RCC 7860 (cell line): Measurements from ENCODE around the gene OR1M1.
"Not testable (repeated sequence)": the region's sequence is repeated elsewhere in the genome, so short reads cannot be mapped to it uniquely, and the experiment has no call there.

Source experiments
- DNase-seq: peaks from one replicate; pipeline ENCODE4 v3.0.0-alpha.2; 2015; ENCODE audit warnings: low spot score
- FAIRE-seq: peaks from 2 replicates; lab custom pipeline; 2012; peaks lifted over from hg19 to GRCh38; lab: Jason Lieb, UNC

OR1M1 gene, protein sequence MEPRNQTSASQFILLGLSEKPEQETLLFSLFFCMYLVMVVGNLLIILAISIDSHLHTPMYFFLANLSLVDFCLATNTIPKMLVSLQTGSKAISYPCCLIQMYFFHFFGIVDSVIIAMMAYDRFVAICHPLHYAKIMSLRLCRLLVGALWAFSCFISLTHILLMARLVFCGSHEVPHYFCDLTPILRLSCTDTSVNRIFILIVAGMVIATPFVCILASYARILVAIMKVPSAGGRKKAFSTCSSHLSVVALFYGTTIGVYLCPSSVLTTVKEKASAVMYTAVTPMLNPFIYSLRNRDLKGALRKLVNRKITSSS

DNA sequence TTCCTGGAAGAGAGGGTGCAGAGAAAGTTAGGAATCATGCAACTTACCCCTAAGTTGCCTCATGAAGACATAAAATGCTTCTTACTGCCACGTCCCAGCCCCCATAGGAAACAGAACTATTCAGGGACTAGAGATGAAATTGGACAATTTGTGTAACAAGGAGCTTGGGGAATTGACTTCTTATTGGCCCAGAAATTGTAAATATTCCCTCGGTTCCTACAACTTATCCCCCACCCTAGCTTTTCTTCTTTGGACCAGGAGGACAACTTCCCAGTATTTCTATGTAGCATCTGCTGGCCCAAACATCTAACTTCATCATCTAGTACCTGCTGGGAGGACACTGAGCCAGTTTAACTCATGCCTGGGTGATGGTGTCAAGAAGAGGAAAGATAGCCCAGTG is at the start of gene OR1M1:
TSS of gene OR1M1 (plus strand) at position 301 of the 400 bp plus-strand sequence. CDS start 6,184 bp downstream, outside the sequence.
- FAIRE-seq (no peak), DNase-seq (no peak)

DNA sequence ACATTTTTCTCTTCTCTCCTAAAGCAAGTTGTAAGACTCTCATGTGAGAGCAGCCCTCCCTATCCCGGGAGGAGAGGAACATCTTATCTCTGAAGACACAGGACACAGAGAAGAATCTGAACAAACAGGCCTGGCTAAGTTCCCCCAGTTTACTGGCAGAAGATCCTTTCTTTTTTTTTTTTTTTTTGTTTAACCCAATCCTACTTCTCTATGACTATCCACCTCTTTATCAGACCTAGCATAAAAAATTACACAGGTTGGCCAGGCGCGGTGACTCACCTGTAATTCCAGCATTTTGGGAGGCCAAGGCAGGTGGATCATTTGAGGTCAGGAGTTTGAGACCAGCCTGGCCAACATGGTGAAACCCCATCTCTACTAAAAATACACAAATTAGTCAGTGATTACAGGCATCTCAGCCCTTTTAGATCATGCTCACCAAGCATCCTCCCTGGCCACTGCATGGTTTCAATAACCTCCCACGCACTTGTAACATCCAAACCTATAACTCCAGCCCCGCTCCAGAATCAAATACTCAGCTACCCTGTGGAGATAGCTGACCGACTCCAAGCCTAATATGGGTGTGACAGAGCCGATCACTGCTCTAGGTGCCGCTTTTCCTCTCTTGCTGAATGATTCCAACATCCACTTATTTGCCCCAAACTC is 49.3 kb upstream of the OR1M1 start:
- FAIRE-seq: no peak
- DNase-seq: no peak

DNA sequence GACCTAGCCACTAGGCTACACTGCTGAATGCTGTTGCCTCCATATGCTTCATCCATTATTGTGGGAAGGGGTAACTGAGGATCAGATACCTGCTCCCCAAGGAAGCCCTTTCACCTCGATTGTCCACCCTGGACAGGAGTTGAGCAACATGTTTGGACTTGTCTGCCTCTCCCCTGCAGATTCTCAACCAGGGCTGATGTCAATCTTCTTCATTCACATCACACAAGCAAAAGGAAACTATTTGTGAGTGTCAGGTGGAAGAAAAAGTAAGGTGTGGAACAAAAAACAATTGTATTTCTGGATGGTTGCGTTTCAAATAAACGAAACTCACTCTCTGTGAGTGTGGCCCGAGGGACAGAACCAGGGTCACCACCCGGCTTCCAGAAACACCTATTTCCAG is 47.1 kb upstream of the OR1M1 start:
- DNase-seq: no peak
- no peak for FAIRE-seq

DNA sequence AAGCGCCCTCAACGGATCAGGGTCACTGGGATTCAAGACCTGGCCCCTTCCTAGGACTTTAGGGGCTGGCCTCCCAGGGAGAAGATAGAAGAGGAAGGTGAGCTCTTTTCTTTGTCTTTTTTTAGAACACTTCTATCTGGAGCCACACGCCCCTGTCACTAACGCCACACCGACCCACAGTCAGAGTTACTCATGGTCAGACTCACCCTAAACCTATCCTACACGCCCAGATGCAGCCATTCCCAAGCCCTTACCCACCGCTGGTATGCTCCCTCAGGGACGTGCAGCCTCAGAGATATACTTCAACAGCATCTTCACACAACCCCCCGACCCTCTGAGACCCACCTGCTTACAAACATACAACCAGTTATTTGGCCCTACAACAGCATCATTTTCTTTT is 46.7 kb upstream of the OR1M1 start:
- no peak for DNase-seq
- no peak for FAIRE-seq

DNA sequence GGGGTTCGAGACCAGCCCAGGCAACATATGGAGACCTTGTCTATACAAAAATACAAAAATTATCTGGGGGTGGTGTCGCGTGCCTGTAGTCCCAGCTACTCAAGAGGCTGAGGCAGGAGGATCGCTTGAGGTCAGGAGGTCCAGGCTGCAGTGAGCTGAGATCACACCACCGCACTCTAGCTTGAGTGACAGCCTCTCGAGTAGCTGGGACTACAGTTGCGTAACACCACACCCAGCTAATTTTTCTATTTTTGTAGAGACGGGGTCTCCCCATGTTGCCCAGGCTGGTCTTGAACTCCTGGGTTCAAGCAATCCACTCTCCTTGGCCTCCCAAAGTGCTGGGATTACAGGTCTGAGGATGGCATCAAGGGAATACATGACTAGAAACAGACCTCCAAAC is 45.8 kb upstream of the OR1M1 start:
- FAIRE-seq (no peak), DNase-seq (no peak)

DNA sequence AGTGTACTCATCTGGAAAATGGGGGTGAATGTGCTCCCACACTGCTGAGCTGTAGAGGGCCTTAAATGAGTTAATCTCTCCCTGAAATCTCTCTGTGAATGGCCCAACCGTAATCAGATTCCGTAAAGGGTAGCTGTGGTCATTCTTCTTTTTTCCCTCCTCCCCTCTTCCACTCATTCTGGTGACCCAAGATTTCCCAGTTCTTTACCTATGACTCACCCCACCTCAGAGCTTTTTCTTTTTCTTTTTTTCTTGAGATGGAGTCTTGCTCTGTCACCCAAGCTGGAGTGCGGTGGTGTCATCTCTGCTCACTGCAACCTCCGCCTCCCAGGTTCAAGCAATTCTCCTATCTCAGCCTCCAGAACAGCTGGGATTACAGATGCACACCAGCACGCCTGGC is 43.3 kb upstream of the OR1M1 start:
- peak; percentile 67 for DNase-seq

DNA sequence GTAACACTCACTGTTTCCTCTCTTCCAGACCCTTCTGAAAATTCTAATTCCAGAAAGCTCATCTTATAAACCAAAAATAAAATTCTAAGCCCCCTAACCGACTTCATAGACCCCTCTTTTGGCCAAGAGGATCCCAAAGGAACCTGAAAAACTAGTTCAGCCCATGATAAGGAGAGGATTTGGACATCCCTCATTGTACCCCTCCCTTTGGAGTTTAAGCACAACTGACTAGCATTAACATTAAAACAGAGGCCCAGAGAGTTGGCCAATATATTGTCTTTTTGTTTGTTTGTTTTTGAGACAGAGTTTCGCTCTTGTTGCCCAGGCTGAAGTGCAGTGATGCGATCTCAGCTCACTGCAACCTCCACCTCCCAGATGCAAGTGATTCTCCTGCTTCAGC is 42.4 kb upstream of the OR1M1 start:
- DNase-seq (no peak), FAIRE-seq (no peak)

More for the DNA sequence above, 43.3 kb upstream of the OR1M1 start:
- FAIRE-seq: peak; percentile 77

DNA sequence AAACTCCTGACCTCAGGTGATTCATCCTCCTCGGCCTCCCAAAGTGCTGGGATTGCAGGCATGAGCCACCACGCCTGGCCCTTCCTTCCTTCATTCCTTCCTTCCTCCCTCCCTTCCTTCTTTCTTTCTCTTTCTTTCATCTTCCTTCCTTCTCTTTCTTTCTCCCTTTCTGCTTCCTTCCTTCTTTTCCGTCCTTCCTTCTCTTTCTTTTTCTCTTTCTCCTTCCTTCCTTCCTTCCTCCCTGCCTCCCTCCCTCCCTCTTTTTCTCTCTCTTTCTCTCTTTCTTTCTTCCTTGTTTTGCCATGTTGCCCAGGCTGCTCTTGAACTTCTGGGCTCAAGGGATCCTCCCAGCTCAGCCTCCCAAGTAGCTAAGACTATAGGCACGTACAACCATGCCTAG is 40.2 kb upstream of the OR1M1 start:
- FAIRE-seq: no peak
- DNase-seq: no peak

DNA sequence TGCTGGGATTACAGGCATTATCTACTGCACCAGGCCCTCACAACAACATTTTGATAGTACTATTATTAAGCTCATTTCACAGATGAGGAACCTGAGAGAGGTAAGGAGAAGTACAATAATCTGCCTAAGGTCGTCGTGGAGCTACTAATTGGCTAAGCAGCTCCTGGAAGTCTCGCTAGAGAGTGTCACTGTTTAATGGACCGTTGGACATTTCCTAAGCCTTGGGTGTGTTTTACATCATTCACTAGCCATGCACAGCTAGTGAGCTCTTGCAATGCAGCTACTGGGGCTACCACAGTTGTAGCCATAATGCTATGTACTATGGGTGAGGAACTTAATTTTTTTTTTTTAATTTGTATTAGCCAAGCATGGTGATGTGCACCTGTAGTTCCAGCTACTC is 34.0 kb upstream of the OR1M1 start:
- DNase-seq: no peak
- FAIRE-seq: no peak

DNA sequence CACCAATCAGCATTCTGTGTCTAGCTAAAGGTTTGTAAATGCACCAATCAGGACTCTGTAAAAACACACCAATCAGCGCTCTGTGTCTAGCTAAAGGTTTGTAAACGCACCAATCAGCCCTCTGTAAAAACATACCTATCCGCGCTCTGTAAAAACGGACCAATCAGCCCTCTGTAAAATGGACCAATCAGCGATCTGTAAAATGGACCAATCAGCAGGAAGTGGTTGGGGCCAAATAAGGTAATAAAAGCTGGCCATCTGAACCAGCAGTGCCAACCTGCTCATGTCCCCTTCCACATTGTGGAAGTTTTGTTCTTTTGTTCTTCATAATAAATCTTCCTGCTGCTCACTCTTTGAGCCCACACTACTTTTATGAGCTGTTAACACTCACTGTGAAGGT is 33.2 kb upstream of the OR1M1 start:
- DNase-seq, FAIRE-seq: not testable (repeated sequence)

DNA sequence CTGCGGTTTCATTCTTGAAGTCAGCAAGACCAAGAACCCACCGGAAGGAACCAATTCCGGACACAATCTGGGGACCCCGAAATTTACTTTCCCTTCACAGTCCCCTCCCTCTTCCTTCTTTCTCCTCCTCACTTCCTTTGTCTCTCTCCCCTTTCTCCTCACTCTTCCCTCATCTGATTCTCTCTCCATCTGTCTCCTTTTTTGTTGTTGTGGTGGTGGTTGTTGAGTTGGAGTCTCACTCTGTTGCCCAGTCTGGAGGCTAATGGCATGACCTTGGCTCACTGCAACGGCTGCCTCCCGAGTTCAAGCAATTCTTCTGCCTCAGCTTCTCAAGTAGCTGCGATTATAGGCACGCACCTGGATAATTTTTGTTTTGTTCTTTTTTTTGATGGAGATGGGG is 32.7 kb upstream of the OR1M1 start:
- FAIRE-seq (no peak), DNase-seq (no peak)

DNA sequence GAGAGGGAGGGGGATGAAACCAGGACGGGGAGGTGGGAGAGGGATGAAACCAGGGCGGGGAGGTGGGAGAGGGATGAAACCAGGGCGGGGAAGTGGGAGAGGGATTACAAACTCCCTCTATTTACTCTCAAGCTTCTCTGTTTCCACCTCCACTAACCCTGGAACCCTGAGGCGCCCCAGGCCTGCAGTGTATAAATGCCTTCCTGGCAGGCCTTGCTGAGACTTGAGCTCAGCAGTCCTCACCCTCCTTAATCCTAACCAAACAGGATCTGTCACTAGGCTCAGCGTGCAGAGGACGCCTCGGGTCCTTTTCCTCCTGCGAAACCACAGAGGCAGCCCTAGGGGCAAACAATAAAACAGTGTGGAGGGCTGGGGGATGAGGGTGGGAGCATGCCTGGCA is 32.1 kb upstream of the OR1M1 start:
- FAIRE-seq (no peak), DNase-seq (no peak)

DNA sequence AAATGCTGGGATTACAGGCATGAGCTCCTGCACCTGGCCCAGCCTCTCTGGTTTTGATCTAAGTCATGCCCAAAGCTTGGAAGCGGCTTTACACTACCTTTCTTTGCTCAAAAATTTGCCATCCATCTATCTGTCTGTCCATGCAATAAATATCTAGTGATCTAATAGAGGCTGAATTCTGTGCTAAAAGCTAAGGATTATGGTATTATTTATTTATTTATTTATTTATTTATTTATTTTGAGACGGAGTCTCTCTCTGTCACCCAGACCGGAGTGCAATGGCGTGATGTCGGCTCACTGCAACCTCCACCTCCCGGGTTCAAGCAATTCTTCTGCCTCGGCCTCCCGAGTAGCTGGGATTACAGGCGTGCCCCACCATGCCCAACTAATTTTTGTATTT is 30.7 kb upstream of the OR1M1 start:
- FAIRE-seq, DNase-seq: not testable (repeated sequence)

DNA sequence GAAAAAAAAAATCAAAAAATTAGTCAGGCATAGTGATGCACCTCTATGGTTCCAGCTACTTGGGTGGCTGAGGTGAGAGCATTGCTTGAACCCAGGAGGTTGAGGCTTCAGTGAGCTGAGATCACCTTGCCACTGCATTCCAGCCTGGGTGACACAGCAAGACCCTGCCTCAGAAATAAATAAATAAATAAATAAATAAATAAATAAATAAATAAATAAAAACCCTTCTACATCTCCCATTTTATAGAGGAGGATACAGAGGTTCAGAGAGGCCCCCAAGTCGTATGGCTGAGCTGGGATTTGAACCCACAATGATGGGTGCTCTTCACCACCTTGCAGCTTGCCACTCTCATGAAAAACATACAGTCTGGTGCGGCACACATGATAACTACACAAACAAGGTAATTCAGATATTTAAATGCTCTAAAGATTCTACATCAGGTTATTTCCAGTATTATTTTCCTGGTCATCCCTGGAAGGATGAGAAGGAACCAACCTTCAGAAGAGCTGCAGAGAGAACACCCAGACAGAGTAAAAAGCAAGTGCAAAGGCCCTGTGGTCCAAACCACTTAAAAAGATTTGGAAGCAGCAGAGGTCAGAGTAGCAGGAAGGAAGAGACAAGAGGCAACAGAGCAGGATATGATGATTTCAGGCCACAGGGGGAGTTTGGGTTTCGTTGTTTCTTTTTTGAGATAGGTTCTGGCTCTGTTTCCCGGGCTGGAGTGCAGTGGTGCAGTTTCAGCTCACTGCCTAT is 29.2 kb upstream of the OR1M1 start:
- FAIRE-seq (no peak), DNase-seq (no peak)

DNA sequence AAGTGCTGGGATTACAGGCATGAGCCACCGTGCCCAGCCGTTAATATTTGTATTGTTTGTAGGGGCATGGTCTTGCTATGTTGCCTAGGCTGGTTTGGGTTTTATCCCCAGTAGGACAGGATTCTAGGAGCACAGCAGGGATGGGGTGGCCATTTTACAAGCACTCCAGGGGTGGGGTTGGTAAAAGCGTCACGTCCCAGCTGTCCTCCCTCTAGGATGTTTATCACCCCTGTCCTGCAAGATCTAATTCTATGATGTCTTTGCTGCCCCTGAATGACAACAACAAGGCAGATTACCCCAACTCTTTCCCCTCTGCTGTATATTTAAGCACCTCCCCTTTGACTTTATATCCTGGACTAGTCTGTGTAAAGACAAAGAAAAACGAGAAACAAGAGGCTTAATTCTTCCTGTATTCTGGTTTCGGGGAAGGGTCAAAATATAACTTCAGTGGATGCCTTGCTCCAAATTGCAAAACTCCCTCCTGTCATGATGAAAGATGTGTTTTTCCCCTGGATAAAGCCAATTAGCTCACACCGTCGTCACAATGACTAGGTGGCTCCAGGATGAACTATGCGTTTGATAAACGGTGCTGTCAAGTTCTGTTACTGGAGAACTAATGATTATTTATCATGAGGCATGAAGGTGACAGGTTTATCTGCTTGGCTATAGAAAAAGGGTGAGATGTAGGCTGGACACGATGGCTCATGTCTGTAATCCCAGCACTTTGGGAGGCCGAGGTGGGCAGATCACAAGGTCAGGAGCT is 27.8 kb upstream of the OR1M1 start:
- no peak for FAIRE-seq
- no peak for DNase-seq

DNA sequence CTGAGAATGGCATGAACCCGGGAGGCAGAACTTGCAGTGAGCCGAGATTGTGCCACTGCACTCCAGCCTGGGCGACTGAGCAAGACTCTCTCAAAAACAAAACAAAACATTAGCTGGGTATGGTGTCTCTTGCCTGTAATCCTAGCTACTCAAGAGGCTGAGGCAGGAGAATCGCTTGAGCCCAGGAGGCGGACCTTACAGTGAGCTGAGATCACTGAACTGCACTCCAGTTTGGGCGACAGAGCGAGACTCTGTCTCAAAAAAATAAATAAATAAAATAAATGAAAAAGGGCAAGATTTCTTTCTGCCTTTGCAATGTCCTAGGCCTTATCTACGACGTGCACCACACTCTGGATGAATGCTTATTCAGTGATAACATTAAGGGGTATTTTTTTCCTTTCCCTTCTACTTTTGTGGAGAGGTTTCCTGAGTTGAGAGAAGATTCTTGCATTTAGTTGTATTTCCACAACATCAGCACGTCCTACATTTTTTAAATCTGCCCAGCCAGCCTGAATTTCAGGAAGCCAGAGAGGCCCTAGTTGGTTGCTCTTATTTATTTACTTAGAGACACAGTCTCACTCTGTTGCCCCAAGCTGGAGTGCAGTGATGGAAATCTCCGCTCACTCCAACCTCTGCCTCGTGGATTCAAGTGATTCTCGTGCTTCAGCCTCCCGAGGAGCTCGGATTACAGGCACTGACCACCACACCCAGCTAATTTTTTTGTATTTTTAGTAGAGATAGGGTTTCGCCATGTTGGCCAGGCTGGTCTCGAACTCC is 26.1 kb upstream of the OR1M1 start:
- FAIRE-seq (no peak), DNase-seq (no peak)

DNA sequence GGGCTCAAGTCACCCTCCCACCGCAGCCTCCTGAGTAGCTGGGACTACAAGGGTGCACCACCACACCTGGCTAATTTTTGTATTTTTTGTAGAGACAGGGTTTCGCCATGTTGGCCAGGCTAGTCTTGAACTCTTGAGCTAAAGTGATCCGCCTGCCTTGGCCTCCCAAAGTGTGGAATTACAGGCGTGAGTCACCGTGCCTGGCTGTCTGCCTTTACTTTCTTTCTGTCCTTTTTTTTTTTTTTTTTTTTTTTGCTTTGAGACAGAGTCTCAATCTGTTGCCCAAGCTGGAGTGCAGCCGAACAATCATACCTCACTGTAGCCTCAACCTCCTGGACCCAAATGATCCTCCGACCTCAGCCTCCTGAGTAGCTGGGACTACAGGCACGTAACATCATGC is 25.0 kb upstream of the OR1M1 start:
- DNase-seq: no peak

DNA sequence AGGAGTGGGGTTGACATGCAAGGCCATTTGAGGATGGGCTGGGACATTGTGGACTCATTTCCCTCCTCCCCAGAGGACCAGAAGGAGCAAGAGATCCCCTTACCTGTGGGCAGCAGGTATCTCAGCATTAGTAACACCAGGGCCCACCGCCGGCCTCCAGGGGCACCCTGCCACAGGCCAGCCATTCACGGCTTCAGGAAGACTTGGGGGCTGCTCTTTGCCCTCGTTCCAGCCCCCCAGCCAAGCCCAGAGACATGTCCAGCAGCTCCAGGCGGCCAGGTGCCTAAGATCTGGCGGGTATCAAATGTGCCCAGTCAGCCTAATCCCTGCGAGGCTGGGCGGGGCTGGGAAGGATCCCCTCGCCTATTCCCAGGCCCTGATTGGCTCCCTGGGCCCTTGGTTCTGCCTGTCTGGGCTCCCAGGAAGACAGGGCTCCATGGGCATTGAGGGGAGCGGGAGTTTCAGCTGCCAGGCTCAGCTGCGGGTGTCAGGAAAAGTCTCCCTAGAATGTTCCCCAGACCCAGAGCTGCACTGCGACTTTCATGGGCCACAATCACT is 21.3 kb upstream of the OR1M1 start:
- no peak for DNase-seq
- no peak for FAIRE-seq

More for the DNA sequence above, 25.0 kb upstream of the OR1M1 start:
- no peak for FAIRE-seq

DNA sequence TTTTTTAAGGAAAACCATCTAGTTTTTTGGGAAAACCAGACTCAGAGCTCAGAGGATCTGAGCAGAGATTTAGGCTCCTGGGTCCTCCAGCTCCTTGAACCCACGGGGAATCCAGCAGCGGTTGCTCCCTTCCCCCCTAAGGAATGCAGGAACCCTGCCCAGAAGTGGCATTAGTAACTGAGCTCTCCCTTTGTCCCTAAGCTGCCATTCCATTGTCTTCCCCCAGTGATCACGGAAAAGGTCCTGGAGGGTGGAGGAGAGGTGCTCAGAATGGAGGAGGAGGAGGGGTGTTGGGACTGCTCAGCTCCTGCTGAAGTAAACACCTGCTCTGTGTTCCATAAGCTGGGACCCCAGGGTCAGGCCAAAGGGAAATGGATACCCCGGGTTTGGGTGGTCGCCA is 16.8 kb upstream of the OR1M1 start:
- FAIRE-seq (no peak), DNase-seq (peak; percentile 14)

DNA sequence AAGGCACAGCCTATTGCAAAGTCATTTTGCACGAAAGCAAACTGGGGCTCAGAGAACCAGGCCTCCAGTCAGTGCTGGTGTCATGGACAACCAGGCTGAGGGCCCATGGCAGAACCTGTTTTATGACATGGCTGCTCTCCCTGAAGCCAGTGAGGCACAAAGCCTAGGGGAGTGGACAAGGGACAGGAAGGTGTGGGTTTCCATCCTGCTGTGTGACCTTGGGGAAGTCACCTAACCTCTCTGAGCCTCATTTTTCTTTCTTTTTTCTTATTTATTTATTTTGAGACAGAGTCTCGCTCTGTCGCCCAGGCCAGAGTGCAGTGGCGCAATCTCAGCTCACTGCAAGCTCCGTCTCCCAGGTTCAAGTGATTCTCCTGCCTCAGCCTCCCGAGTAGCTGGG is 15.1 kb upstream of the OR1M1 start:
- FAIRE-seq, DNase-seq: not testable (repeated sequence)
